Neural progenitor cell (in vitro differentiated cells): ENCODE results near the gene ZNF77. TPM values are rescaled to one million over a fixed set of nuclear protein-coding genes. Genes with fewer than 3 reads are reported as not detected.
"Not testable (repeated sequence)": the region's sequence is repeated elsewhere in the genome, so short reads cannot be mapped to it uniquely, and the experiment has no call there.

ENCODE experiments used
- DNase-seq: peaks from one replicate; pipeline ENCODE4 v3.0.0-alpha.2; 2016; ENCODE audit warnings: low spot score
- H2AFZ ChIP-seq: fragments of 200-600 bp; sonication (generic); replicated peaks from 2 replicates; pipeline ENCODE4 v1.6.1; 2016; ENCODE audit warnings: antibody characterized with exemption
- H3F3A ChIP-seq: fragments of 200-600 bp; sonication (generic); 2 replicates; pipeline ENCODE4 v1.6.1; 2016; ENCODE audit warnings: antibody characterized with exemption, low read depth
- H3K27ac ChIP-seq: fragments of 200-600 bp; sonication (generic); 2 replicates; pipeline ENCODE4 v1.5.1; 2016; ENCODE audit warnings: mild to moderate bottlenecking
- H3K27me3 ChIP-seq: fragments of 200-600 bp; sonication (generic); 2 replicates; pipeline ENCODE4 v1.6.1; 2016; ENCODE audit warnings: mild to moderate bottlenecking, moderate library complexity
- H3K36me3 ChIP-seq: fragments of 200-600 bp; sonication (generic); 2 replicates; pipeline ENCODE4 v1.5.1; 2016
- H3K4me1 ChIP-seq: fragments of 200-600 bp; sonication (generic); 2 replicates; pipeline ENCODE4 v1.6.1; 2016; ENCODE audit warnings: mixed run types
- H3K4me2 ChIP-seq: fragments of 200-600 bp; sonication (generic); 2 replicates; pipeline ENCODE4 v1.6.1; 2016
- H3K4me3 ChIP-seq: fragments of 200-600 bp; sonication (generic); 2 replicates; pipeline ENCODE4 v1.5.1; 2016
- H3K79me2 ChIP-seq: fragments of 200-600 bp; sonication (generic); 2 replicates; pipeline ENCODE4 v1.6.1; 2016; ENCODE audit warnings: low read depth
- H3K9ac ChIP-seq: fragments of 200-600 bp; sonication (generic); 2 replicates; pipeline ENCODE4 v1.6.1; 2016
- H3K9me3 ChIP-seq: fragments of 200-600 bp; sonication (generic); 2 replicates; pipeline ENCODE4 v1.5.1; 2016; ENCODE audit warnings: low read depth
- H4K20me1 ChIP-seq: fragments of 200-600 bp; sonication (generic); 2 replicates; pipeline ENCODE4 v1.6.1; 2016; ENCODE audit warnings: low read depth
- H3K27ac Mint-ChIP-seq: 3 replicates; pipeline ENCODE4 v1.8.0; 2021; ENCODE audit warnings: mixed read lengths
- H3K27me3 Mint-ChIP-seq: 2 replicates; pipeline ENCODE4 v1.8.0; 2022; ENCODE audit warnings: low read depth, mild to moderate bottlenecking, inconsistent platforms, moderate library complexity, mixed read lengths; ENCODE audit not compliant: insufficient read depth
- H3K36me3 Mint-ChIP-seq: 3 replicates; pipeline ENCODE4 v1.8.0; 2021; ENCODE audit warnings: mixed read lengths
- H3K4me1 Mint-ChIP-seq: 3 replicates; pipeline ENCODE4 v1.8.0; 2021; ENCODE audit warnings: mixed read lengths
- H3K4me3 Mint-ChIP-seq: 3 replicates; pipeline ENCODE4 v1.8.0; 2021; ENCODE audit warnings: mild to moderate bottlenecking, moderate library complexity, mixed read lengths
- H3K9me3 Mint-ChIP-seq: 3 replicates; pipeline ENCODE4 v1.8.0; 2020; ENCODE audit warnings: mixed read lengths
- CTCF ChIP-seq: fragments of 200-600 bp; sonication (generic); IDR thresholded peaks from 2 replicates; pipeline ENCODE4 v1.5.1; 2017; ENCODE audit warnings: antibody characterized with exemption, mild to moderate bottlenecking
- EZH2 ChIP-seq: fragments of 200-600 bp; sonication (generic); IDR thresholded peaks from 2 replicates; pipeline ENCODE4 v1.6.1; 2017; ENCODE audit warnings: antibody characterized with exemption, mild to moderate bottlenecking, moderate library complexity
- EZH2phosphoT487 ChIP-seq: fragments of 200-600 bp; sonication (generic); IDR thresholded peaks from 2 replicates; pipeline ENCODE4 v1.6.1; 2017; ENCODE audit warnings: antibody characterized with exemption
- total RNA-seq: library from RNA; depleted of rRNA; stranded (reverse); fragments of >200 nt; gene quantifications from 2 replicates; pipeline ENCODE4 v1.2.3, GENCODE V29; 2015; ENCODE audit warnings: low replicate concordance

Gene ZNF77
- 6.2 and 6.5 TPM in 2 replicates for total RNA-seq

- Mint-ChIP-seq H3K4me1 (peaks cover 18% of the 10 kb centered on the region), H3K4me3 (peak within 1 kb of the TSS; percentile 96), H3K9me3 (no peaks in the 10 kb centered on the region), H3K27me3 (peaks cover 3% of the 10 kb centered on the region), H3K27ac (peak within 1 kb of the TSS; percentile 69), H3K36me3 (peaks cover 6% of the 10 kb centered on the region)
- peak within 1 kb of the TSS; percentile 45 for H3K9ac ChIP-seq
- H3K4me1 ChIP-seq: peaks cover 6% of the 10 kb centered on the region
- peaks cover 19% of the 10 kb centered on the region for H3K79me2 ChIP-seq
- no peaks in the 10 kb centered on the region for H3K27me3 ChIP-seq
- H2AFZ ChIP-seq: peak within 1 kb of the TSS; percentile 85
- H3K9me3 ChIP-seq: no peaks in the 10 kb centered on the region
- peak; percentile 2 for TF ChIP-seq EZH2
- no peak for TF ChIP-seq EZH2phosphoT487
- no peak within 1 kb of the TSS for H3K27ac ChIP-seq
- H3K36me3 ChIP-seq: no peaks in the 10 kb centered on the region
- peaks cover 12% of the 10 kb centered on the region for H4K20me1 ChIP-seq
- peaks cover 27% of the 10 kb centered on the region for H3F3A ChIP-seq
- H3K4me3 ChIP-seq: peak within 1 kb of the TSS; percentile 84
- peak within 1 kb of the TSS; percentile 93 for H3K4me2 ChIP-seq
- peak; percentile 99 for DNase-seq
Measured at GRCh38 chr19:2944775-2945574, at the start of gene ZNF77. TSS of gene ZNF77 (minus strand) at chr19:2944971. CDS start at chr19:2944840, 131 bp downstream.

GRCh38 chr19:2993579-2993978 is 48.8 kb upstream of the ZNF77 start:
- no peaks in the 10 kb centered on the region for H3K9me3 Mint-ChIP-seq
- Histone ChIP-seq H3K27me3 (peaks cover 5% of the 10 kb centered on the region), H3F3A (no peaks in the 10 kb centered on the region), H3K4me2 (no peak overlapping the region), H3K9me3 (no peaks in the 10 kb centered on the region), H3K36me3 (no peaks in the 10 kb centered on the region), H3K27ac (no peak overlapping the region), H3K4me1 (no peaks in the 10 kb centered on the region), H3K79me2 (no peaks in the 10 kb centered on the region), H3K9ac (no peak overlapping the region), H3K4me3 (no peak overlapping the region), H2AFZ (no peak overlapping the region), H4K20me1 (no peaks in the 10 kb centered on the region)
- TF ChIP-seq EZH2: no peak
- no peak for TF ChIP-seq EZH2phosphoT487
- H3K4me3 Mint-ChIP-seq: no peak overlapping the region
- no peaks in the 10 kb centered on the region for H3K36me3 Mint-ChIP-seq
- no peak overlapping the region for H3K27ac Mint-ChIP-seq
- peaks cover 33% of the 10 kb centered on the region for H3K27me3 Mint-ChIP-seq
- peaks cover 4% of the 10 kb centered on the region for H3K4me1 Mint-ChIP-seq
- DNase-seq: no peak

- H3K27ac ChIP-seq: no peak overlapping the region
- Mint-ChIP-seq H3K36me3 (no peaks in the 10 kb centered on the region), H3K27me3 (peaks cover 32% of the 10 kb centered on the region), H3K4me3 (no peak overlapping the region), H3K9me3 (no peaks in the 10 kb centered on the region), H3K27ac (no peak overlapping the region), H3K4me1 (peaks cover 7% of the 10 kb centered on the region)
- TF ChIP-seq EZH2phosphoT487 (no peak), EZH2 (no peak), CTCF (no peak)
- H3K4me2 ChIP-seq: no peak overlapping the region
- H3K36me3 ChIP-seq: no peaks in the 10 kb centered on the region
- H3K79me2 ChIP-seq: no peaks in the 10 kb centered on the region
- H3K4me3 ChIP-seq: no peak overlapping the region
- H4K20me1 ChIP-seq: no peaks in the 10 kb centered on the region
- no peak overlapping the region for H3K9ac ChIP-seq
- DNase-seq: peak; percentile 43
- no peak overlapping the region for H2AFZ ChIP-seq
- H3K9me3 ChIP-seq: no peaks in the 10 kb centered on the region
- no peaks in the 10 kb centered on the region for H3F3A ChIP-seq
- no peaks in the 10 kb centered on the region for H3K4me1 ChIP-seq
- H3K27me3 ChIP-seq: peaks cover 5% of the 10 kb centered on the region
Measured at GRCh38 chr19:2992958-2993357, 48.2 kb upstream of the ZNF77 start.

- peaks cover 31% of the 10 kb centered on the region for H3K27me3 Mint-ChIP-seq
- not testable (repeated sequence) for H3K9ac ChIP-seq, H3F3A ChIP-seq, H3K27ac ChIP-seq, H3K4me3 ChIP-seq, H3K79me2 ChIP-seq, H3K4me3 Mint-ChIP-seq, H3K27me3 ChIP-seq, H3K4me1 Mint-ChIP-seq, H3K36me3 ChIP-seq, H3K4me1 ChIP-seq, H3K27ac Mint-ChIP-seq, H3K9me3 ChIP-seq, H2AFZ ChIP-seq, DNase-seq, H3K9me3 Mint-ChIP-seq, H4K20me1 ChIP-seq, H3K36me3 Mint-ChIP-seq, H3K4me2 ChIP-seq
Measured at GRCh38 chr19:2992333-2992732, 47.6 kb upstream of the ZNF77 start.
